IMR-90 (cell line): ENCODE data around the gene TSC2. TPM values are rescaled to one million over a fixed set of nuclear protein-coding genes. Genes with fewer than 3 reads are reported as not detected.

Source experiments
- polyA plus RNA-seq, 3 experiments: library from polyadenylated mRNA; depleted of rRNA; stranded (reverse); fragments of >200 nt; gene quantifications; 2 replicates each; pipeline ENCODE4 v1.2.3, GENCODE V29; 2012; ENCODE audit warnings: low replicate concordance in 1 of 3
- total RNA-seq: library from RNA; depleted of rRNA; stranded (reverse); fragments of >200 nt; gene quantifications from 2 replicates; pipeline ENCODE4 v1.2.3, GENCODE V29; 2012
- TF ChIP-seq, protein P1 (sequence below): conservative IDR thresholded peaks from 2 replicates; pipeline ENCODE4 v1.5.1; 2012; ENCODE audit warnings: mild to moderate bottlenecking, low read depth, low read length, improper control_type of control experiment

TSC2 gene
- total and polyA plus RNA-seq, 2 of the 4 experiments (the other 2 are of a cell fraction): 31.4 to 88.6 TPM

- TF ChIP-seq, protein P1, sequence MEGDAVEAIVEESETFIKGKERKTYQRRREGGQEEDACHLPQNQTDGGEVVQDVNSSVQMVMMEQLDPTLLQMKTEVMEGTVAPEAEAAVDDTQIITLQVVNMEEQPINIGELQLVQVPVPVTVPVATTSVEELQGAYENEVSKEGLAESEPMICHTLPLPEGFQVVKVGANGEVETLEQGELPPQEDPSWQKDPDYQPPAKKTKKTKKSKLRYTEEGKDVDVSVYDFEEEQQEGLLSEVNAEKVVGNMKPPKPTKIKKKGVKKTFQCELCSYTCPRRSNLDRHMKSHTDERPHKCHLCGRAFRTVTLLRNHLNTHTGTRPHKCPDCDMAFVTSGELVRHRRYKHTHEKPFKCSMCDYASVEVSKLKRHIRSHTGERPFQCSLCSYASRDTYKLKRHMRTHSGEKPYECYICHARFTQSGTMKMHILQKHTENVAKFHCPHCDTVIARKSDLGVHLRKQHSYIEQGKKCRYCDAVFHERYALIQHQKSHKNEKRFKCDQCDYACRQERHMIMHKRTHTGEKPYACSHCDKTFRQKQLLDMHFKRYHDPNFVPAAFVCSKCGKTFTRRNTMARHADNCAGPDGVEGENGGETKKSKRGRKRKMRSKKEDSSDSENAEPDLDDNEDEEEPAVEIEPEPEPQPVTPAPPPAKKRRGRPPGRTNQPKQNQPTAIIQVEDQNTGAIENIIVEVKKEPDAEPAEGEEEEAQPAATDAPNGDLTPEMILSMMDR: no peak
Measured at GRCh38 chr16:2039274-2040031, 8.3 kb upstream of the TSC2 start (continued).
